Measurements from ENCODE around the gene ANKRD6. TPM values are rescaled to one million over a fixed set of nuclear protein-coding genes. Genes with fewer than 3 reads are reported as not detected.

The ANKRD6 gene
- total RNA-seq, 2 experiments from 2014 or later: 1.7 to 4.5 TPM

DNA sequence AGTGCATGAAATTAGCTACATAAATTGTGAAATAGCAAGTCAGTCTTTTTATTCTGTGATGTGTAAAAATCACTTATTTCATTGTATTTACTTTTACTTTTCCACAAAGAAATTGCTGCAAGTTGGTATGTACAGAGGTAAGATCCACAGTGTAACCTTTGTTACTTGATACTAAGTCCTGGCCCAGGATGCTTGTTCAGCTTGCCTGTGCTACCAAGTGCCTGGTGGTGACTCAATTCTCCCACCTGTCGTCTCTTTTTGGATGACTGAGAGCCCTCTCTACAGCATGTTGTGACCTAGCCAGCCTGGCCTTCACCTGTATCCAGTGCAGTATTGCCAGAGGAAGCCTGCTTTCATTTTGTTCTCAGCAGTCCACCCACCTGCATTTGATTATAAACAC lies 54.9 kb downstream of the ANKRD6 start:
- Mint-ChIP-seq H3K27ac (no peak overlapping the region), H3K4me3 (no peak overlapping the region), H3K27me3 (no peaks in the 10 kb centered on the region), H3K4me1 (no peaks in the 10 kb centered on the region), H3K9me3 (ENCODE audit: low read depth) (no peaks in the 10 kb centered on the region), H3K36me3 (no peaks in the 10 kb centered on the region)
- CTCF ChIA-PET: interaction anchor here (1.4 kb wide), 1 partner anchor 116 kb away, joined by 5 read pairs; no protein-coding TSS in a partner anchor
- DNase-seq (no peak), ATAC-seq (no peak)

DNA sequence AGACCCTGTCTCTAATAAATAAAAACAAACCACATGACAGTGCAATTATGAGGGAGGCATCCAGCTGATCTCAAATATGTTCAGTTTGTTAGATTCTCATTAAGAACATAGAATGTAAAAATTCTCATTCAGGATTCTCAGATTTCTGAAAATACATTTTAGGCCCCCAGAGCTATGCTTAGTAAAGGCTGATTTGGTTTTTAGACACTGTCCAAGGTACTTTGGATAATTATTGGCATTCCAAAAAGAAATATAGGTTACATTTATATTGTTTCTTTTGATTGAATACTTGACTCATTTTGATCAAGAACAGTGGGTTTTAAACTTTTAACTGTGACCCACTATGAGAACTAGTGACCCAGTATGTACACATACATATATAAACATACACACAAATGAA lies 55.5 kb downstream of the ANKRD6 start:
- H3K27me3 Mint-ChIP-seq: no peaks in the 10 kb centered on the region
- no peak overlapping the region for H3K27ac Mint-ChIP-seq
- no peak overlapping the region for H3K4me3 Mint-ChIP-seq
- H3K4me1 Mint-ChIP-seq: no peaks in the 10 kb centered on the region
- no peaks in the 10 kb centered on the region for H3K9me3 Mint-ChIP-seq (ENCODE audit: low read depth)
- ATAC-seq (no peak), DNase-seq (no peak)
- H3K36me3 Mint-ChIP-seq: no peaks in the 10 kb centered on the region
- CTCF ChIA-PET: interaction anchor here (1.4 kb wide), 1 partner anchor 116 kb away, joined by 5 read pairs; no protein-coding TSS in a partner anchor

- no peaks in the 10 kb centered on the region for H3K36me3 Mint-ChIP-seq
- H3K9me3 Mint-ChIP-seq (ENCODE audit: low read depth): no peaks in the 10 kb centered on the region
- no peaks in the 10 kb centered on the region for H3K4me1 Mint-ChIP-seq
- CTCF ChIA-PET: no interaction called here
- ATAC-seq: no peak
- H3K27ac Mint-ChIP-seq: no peak overlapping the region
- H3K4me3 Mint-ChIP-seq: no peak overlapping the region
- no peaks in the 10 kb centered on the region for H3K27me3 Mint-ChIP-seq
- DNase-seq: no peak
These were observed 56.1 kb downstream of the ANKRD6 start for GRCh38 chr6:89489078-89489477.

DNA sequence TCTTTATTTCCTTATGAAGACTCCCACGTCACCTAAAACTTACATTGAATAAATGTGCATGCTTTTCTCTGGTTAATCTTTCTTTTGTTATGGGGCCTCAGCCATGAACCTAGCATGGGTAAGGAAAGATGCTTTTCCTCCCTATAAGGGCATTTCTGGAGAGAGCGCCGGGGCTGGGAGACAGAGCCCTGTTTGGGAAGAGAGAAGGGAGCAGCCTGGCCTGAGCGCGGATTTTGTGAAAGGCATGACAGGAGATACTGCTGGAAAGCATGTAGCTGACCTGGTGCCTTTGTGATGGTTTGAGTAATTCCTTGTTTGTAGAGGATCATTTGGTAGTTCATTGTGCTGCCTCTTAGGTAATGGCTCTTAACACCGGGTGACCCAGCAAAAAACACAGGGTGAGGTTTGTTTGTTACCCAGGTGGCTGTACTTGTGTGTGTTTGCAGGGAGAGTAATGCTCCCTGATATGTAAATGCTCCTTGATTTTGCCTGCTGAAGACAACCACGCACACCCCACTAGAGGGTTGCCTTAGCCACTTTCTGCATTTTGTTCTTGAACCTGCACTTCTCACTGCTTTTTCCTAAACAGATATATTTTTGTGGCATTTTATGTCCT lies 59.2 kb downstream of the ANKRD6 start:
- Mint-ChIP-seq H3K4me3 (no peak overlapping the region), H3K4me1 (no peaks in the 10 kb centered on the region), H3K27ac (no peak overlapping the region), H3K9me3 (ENCODE audit: low read depth) (no peaks in the 10 kb centered on the region), H3K27me3 (peaks cover 6% of the 10 kb centered on the region), H3K36me3 (no peaks in the 10 kb centered on the region)
- ATAC-seq (no peak), DNase-seq (no peak)
- CTCF ChIA-PET: no interaction called here

GRCh38 chr6:89494131-89494793 lies 61.3 kb downstream of the ANKRD6 start:
- CTCF ChIA-PET: no interaction called here
- DNase-seq (no peak), ATAC-seq (no peak)
- H3K9me3 Mint-ChIP-seq (ENCODE audit: low read depth): no peaks in the 10 kb centered on the region
- no peaks in the 10 kb centered on the region for H3K36me3 Mint-ChIP-seq
- H3K4me3 Mint-ChIP-seq: no peak overlapping the region
- peaks cover 8% of the 10 kb centered on the region for H3K27me3 Mint-ChIP-seq
- H3K4me1 Mint-ChIP-seq: no peaks in the 10 kb centered on the region
- H3K27ac Mint-ChIP-seq: no peak overlapping the region

- DNase-seq: no peak
- no peak overlapping the region for H3K27ac Mint-ChIP-seq
- H3K4me3 Mint-ChIP-seq: no peak overlapping the region
- no peak for ATAC-seq
- CTCF ChIA-PET: interaction anchor here (1.4 kb wide), 1 partner anchor 114 kb away, joined by 3 read pairs; no protein-coding TSS in a partner anchor
- H3K27me3 Mint-ChIP-seq: peaks cover 8% of the 10 kb centered on the region
- no peaks in the 10 kb centered on the region for H3K4me1 Mint-ChIP-seq
- no peaks in the 10 kb centered on the region for H3K9me3 Mint-ChIP-seq (ENCODE audit: low read depth)
- H3K36me3 Mint-ChIP-seq: no peaks in the 10 kb centered on the region
These were observed 63.1 kb downstream of the ANKRD6 start for GRCh38 chr6:89495961-89496535.

DNA sequence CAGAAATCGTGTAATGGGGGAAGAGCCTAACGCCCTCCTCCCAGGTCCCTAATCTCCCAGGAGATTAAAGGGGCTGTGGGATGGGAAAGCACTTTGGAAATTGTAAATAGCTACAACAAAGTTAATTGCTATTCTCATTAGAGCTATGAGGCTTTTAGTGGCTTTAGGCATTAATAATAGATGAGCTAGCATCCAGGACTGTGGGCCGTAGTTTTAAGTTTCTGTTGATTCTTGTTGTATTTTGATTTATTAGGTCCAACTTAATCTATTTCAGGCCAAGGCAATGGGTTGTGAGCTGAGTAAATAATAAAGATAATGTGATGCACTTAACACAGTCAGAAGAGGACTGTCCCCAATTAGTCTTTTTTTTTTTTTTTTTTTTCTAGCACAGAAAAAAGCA lies 67.7 kb downstream of the ANKRD6 start:
- H3K27me3 Mint-ChIP-seq: peaks cover 11% of the 10 kb centered on the region

DNA sequence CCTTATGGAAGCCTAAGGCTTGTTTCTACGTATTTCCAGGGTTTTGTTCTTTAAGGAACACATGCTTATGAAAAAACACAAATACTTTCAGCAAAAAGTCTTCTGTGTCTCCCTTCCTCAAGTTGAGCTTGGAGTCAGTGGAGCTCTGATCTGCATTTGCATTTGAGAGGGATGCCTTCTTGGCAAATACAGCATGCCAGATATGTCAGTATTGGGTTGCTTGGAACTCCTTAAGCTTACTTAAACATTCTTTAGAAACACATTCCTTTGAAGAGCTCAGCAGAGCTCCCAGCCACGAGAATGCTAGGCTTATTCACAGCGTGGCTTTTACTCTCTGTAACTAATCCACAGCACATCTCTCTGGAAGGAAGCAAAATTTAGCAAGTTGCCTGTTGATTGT lies 68.3 kb downstream of the ANKRD6 start:
- ATAC-seq (no peak), DNase-seq (no peak)
- no peak overlapping the region for H3K27ac Mint-ChIP-seq
- H3K4me1 Mint-ChIP-seq: no peaks in the 10 kb centered on the region
- no peaks in the 10 kb centered on the region for H3K9me3 Mint-ChIP-seq (ENCODE audit: low read depth)
- H3K27me3 Mint-ChIP-seq: peaks cover 9% of the 10 kb centered on the region
- no peak overlapping the region for H3K4me3 Mint-ChIP-seq
- no peaks in the 10 kb centered on the region for H3K36me3 Mint-ChIP-seq
- CTCF ChIA-PET: no interaction called here

More for the DNA sequence above, 67.7 kb downstream of the ANKRD6 start:
- Mint-ChIP-seq H3K4me3 (no peak overlapping the region), H3K27ac (no peak overlapping the region), H3K4me1 (no peaks in the 10 kb centered on the region), H3K9me3 (ENCODE audit: low read depth) (no peaks in the 10 kb centered on the region), H3K36me3 (no peaks in the 10 kb centered on the region)
- DNase-seq (no peak), ATAC-seq (no peak)
- CTCF ChIA-PET: no interaction called here

DNA sequence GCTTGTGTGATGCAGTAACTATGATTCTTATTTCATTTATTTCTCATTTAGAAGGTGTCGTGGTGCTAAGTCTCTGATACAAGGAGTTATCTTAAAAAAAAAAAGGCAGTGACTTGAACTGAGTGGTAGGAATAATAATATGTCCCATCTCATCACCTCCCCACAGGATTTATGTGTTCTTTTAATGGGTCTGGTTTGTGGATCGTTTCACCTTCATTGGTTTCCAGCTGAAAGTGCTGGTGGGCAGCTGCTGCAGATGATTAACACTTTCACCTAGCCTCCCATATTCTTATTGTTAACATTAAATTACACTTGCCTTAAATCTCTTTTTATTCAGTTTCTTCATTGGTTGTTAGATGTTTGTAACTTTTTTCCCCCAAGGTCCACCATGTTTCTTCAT lies 68.8 kb downstream of the ANKRD6 start:
- CTCF ChIA-PET: no interaction called here
- Mint-ChIP-seq H3K27me3 (peaks cover 8% of the 10 kb centered on the region), H3K36me3 (no peaks in the 10 kb centered on the region), H3K9me3 (ENCODE audit: low read depth) (no peaks in the 10 kb centered on the region), H3K4me1 (no peaks in the 10 kb centered on the region), H3K4me3 (no peak overlapping the region), H3K27ac (no peak overlapping the region)
- DNase-seq (no peak), ATAC-seq (no peak)

DNA sequence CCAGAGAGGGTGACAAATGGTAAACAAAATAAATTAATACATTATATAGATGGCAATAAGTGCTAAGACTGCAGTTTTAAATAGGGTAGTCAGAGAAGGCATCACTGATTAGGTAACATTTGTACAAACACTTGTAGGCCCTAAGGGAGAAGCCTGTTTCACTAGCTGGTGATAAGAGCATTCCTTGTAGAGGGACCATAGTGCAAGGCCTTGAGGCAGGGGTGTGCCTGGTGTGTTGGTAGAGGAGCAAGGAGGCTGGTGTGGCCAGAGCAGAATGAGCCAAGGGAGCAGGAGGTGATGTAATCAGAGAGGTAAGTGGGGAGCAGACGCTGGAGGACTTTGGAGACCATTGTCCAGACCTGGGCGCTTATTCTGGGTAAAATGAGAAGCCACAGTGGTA lies 70.7 kb downstream of the ANKRD6 start:
- CTCF ChIA-PET: no interaction called here

DNA sequence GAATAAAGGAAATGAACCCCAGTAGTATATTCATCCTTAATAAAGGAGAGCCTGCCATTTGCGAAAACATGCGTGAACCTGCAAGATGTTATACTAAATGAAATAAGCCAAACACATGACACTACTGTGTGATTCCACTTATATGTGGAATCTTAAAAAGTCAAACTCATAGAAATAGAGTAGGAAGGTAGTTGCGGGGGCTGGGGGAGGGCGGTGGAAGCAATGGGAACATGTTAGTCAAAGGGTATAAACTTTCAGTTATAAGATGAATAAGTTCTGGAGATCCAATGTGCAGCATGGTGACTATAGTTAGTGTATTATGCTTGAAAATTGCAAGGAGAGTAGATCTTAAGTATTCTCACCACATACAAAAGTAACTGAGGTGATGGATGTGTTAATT lies 72.9 kb downstream of the ANKRD6 start:
- H3K36me3 Mint-ChIP-seq: no peaks in the 10 kb centered on the region
- no peak overlapping the region for H3K27ac Mint-ChIP-seq
- H3K4me1 Mint-ChIP-seq: no peaks in the 10 kb centered on the region
- DNase-seq: no peak
- CTCF ChIA-PET: no interaction called here
- H3K4me3 Mint-ChIP-seq: no peak overlapping the region
- H3K27me3 Mint-ChIP-seq: peaks cover 3% of the 10 kb centered on the region
- no peak for ATAC-seq
- H3K9me3 Mint-ChIP-seq (ENCODE audit: low read depth): no peaks in the 10 kb centered on the region

More for the DNA sequence above, 70.7 kb downstream of the ANKRD6 start:
- no peaks in the 10 kb centered on the region for H3K4me1 Mint-ChIP-seq
- H3K9me3 Mint-ChIP-seq (ENCODE audit: low read depth): no peaks in the 10 kb centered on the region
- no peak for ATAC-seq
- DNase-seq: no peak
- H3K27ac Mint-ChIP-seq: no peak overlapping the region
- H3K27me3 Mint-ChIP-seq: peaks cover 3% of the 10 kb centered on the region
- no peak overlapping the region for H3K4me3 Mint-ChIP-seq
- no peaks in the 10 kb centered on the region for H3K36me3 Mint-ChIP-seq

GRCh38 chr6:89506716-89507617 lies 74.0 kb downstream of the ANKRD6 start:
- CTCF ChIA-PET: no interaction called here
- H3K9me3 Mint-ChIP-seq (ENCODE audit: low read depth): no peaks in the 10 kb centered on the region

GRCh38 chr6:89508755-89509563 lies 76.0 kb downstream of the ANKRD6 start:
- no peak overlapping the region for H3K27ac Mint-ChIP-seq
- no peak overlapping the region for H3K4me3 Mint-ChIP-seq
- H3K9me3 Mint-ChIP-seq (ENCODE audit: low read depth): no peaks in the 10 kb centered on the region
- CTCF ChIA-PET: no interaction called here
- ATAC-seq (no peak), DNase-seq (no peak)
- H3K27me3 Mint-ChIP-seq: no peaks in the 10 kb centered on the region
- H3K36me3 Mint-ChIP-seq: no peaks in the 10 kb centered on the region
- H3K4me1 Mint-ChIP-seq: no peaks in the 10 kb centered on the region

More at GRCh38 chr6:89506716-89507617, 74.0 kb downstream of the ANKRD6 start:
- H3K27me3 Mint-ChIP-seq: no peaks in the 10 kb centered on the region
- DNase-seq: no peak
- no peaks in the 10 kb centered on the region for H3K36me3 Mint-ChIP-seq
- no peak for ATAC-seq
- no peak overlapping the region for H3K27ac Mint-ChIP-seq
- H3K4me1 Mint-ChIP-seq: no peaks in the 10 kb centered on the region
- no peak overlapping the region for H3K4me3 Mint-ChIP-seq
